ENCODE data around the gene HYI. TPM values are rescaled to one million over a fixed set of nuclear protein-coding genes. Genes with fewer than 3 reads are reported as not detected.

The HYI gene
- total and polyA plus RNA-seq, 2 of the 8 experiments (the other 6 are each of a cell fraction or from before 2014, with no cell fraction given), result 14.4 to 17.7 TPM

DNA sequence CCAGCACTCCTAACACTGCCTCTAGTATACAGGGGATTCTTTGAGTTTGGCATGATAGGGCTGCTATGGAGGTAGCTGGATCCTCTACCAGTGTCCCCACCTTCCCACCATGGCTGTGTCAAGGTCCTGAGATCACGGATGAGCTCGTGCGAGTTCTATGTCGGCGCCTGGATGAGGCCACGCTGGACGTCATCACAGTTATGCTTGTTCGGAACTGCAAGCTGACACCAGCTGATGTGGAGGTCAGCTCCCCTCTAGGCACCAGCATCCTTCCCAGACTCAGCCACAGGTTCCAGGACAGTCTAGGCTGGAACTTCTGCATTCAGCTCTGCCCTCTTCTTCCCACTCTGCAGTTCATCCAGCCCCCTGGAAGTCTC is 15.2 kb downstream of the HYI start:
- H3K36me3 ChIP-seq (ENCODE audit: control insufficient read depth in 2 of 4, insufficient read depth in 4 of 4, low read length in 3 of 4), result peaks cover 0 to 11% (median 6%) of the 10 kb centered on the region in 4 experiments; a peak in 5 of 8 replicates
- POLR2A ChIA-PET (ENCODE audit: partially characterized antibody), result interaction anchor here (0.8 to 1.3 kb wide), 5 partner anchors 10 to 31 kb away, joined by 3 to 6 read pairs (median 3); partner anchors contain the start of gene HYI
- DNase-seq (ENCODE audit: low read depth in 1 of 2, low spot score in 2 of 2), result no peak
- H3K79me2 ChIP-seq (ENCODE audit: control insufficient read depth in 1 of 2, insufficient read depth in 2 of 2, low read length in 2 of 2), result no peaks in the 10 kb centered on the region
- CTCF ChIA-PET (ENCODE audit: partially characterized antibody), result interaction anchor here (0.9 to 4.8 kb wide), 4 partner anchors 12 to 180 kb away, joined by 3 to 19 read pairs (median 3); no protein-coding TSS in a partner anchor
- no peaks in the 10 kb centered on the region for H3K79me1 ChIP-seq (ENCODE audit: low read depth, low read length)
- H4K5ac ChIP-seq (ENCODE audit: insufficient read length, low read depth, low read length), result no peak overlapping the region
- H3K23ac ChIP-seq (ENCODE audit: insufficient read length), result no peak overlapping the region
- no peak overlapping the region for H4K91ac ChIP-seq (replicated peaks; ENCODE audit: insufficient read length, low read length)
- no peak for FAIRE-seq
- no peak overlapping the region for H2AFZ ChIP-seq (ENCODE audit: low read length)
- H2BK15ac ChIP-seq (ENCODE audit: low read length), result no peak overlapping the region
- H3K4me3 ChIP-seq (ENCODE audit: extremely low read depth in 1 of 4, insufficient read depth in 2 of 4, low read depth in 3 of 4, low read length in 4 of 4), result no peak overlapping the region
- WGBS, 2 experiments (ENCODE audit: extremely low coverage in 1 of 2, insufficient coverage in 1 of 2, insufficient read length in 1 of 2, insufficient replicate concordance in 2 of 2, low coverage in 1 of 2, low lambda C conversion rate in 2 of 2, missing lambda C conversion rate in 1 of 2), result 98% methylated on average over 8 of the region's 8 CpGs; no CpG with 5 or more reads in 1 of the 2 experiments
- no peaks in the 10 kb centered on the region for H3K9me3 ChIP-seq (ENCODE audit: insufficient read depth in 2 of 2, low read depth in 1 of 2, low read length in 1 of 2)
- no peak for TF ChIP-seq EP300 (IDR thresholded peaks at IDR 0.05; ENCODE audit: borderline replicate concordance in 1 of 2, low read depth in 2 of 2, low read length in 2 of 2)
- TF ChIP-seq, protein P1, sequence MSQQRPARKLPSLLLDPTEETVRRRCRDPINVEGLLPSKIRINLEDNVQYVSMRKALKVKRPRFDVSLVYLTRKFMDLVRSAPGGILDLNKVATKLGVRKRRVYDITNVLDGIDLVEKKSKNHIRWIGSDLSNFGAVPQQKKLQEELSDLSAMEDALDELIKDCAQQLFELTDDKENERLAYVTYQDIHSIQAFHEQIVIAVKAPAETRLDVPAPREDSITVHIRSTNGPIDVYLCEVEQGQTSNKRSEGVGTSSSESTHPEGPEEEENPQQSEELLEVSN (IDR thresholded peaks at IDR 0.05), result no peak
- TF ChIP-seq TCF12 (IDR thresholded peaks at IDR 0.05; ENCODE audit: low read depth, low read length), result no peak
- TF ChIP-seq JUN (IDR thresholded peaks at IDR 0.05; ENCODE audit: low read depth, low read length), result no peak
- TF ChIP-seq SUZ12 (IDR thresholded peaks at IDR 0.05; ENCODE audit: low read length), result no peak
- TF ChIP-seq GTF2F1 (IDR thresholded peaks at IDR 0.05; ENCODE audit: borderline replicate concordance, low read depth, low read length), result no peak
- TF ChIP-seq TAF7 (optimal IDR thresholded peaks at IDR 0.05; ENCODE audit: borderline replicate concordance, low read depth, low read length), result no peak
- no peak for TF ChIP-seq BRCA1 (IDR thresholded peaks at IDR 0.05; ENCODE audit: low read depth, low read length)
- TF ChIP-seq KDM1A (IDR thresholded peaks at IDR 0.05; ENCODE audit: borderline replicate concordance, low read length), result no peak
- no peak for TF ChIP-seq YY1 (IDR thresholded peaks at IDR 0.05; ENCODE audit: low read depth, low read length)
- no peak for TF ChIP-seq SIX5 (IDR thresholded peaks at IDR 0.05; ENCODE audit: low read depth, low read length)
- no peak for TF ChIP-seq BACH1 (IDR thresholded peaks at IDR 0.05; ENCODE audit: low read length)
- TF ChIP-seq KDM4A (IDR thresholded peaks at IDR 0.05; ENCODE audit: low read depth, low read length, severe bottlenecking), result no peak
- no peak for TF ChIP-seq BCL11A (IDR thresholded peaks at IDR 0.05; ENCODE audit: low read depth in 2 of 2, low read length in 2 of 2)
- no peak overlapping the region for H3K4me2 ChIP-seq (ENCODE audit: insufficient read depth in 1 of 2, low read depth in 2 of 2, low read length in 2 of 2)
- no peaks in the 10 kb centered on the region for H3K27me3 ChIP-seq (replicated peaks in 1 of 4; ENCODE audit: control insufficient read depth in 3 of 4, extremely low read depth in 1 of 4, insufficient read depth in 3 of 4, low read length in 3 of 4)
- H4K20me1 ChIP-seq (replicated peaks in 1 of 2; ENCODE audit: control insufficient read depth in 1 of 2, insufficient read depth in 2 of 2, low read length in 2 of 2), result peaks cover 0 to 4% of the 10 kb centered on the region in 2 experiments
- H4K8ac ChIP-seq (ENCODE audit: extremely low read depth, insufficient read depth, low read length), result no peak overlapping the region; the same call in 1 of the 2 replicates
- no peak overlapping the region for H3K14ac ChIP-seq (ENCODE audit: insufficient read length)
- H2BK5ac ChIP-seq (ENCODE audit: low read depth, low read length), result no peak overlapping the region
- H2BK20ac ChIP-seq (ENCODE audit: low read length), result no peak overlapping the region
- H2BK120ac ChIP-seq (replicated peaks; ENCODE audit: low read depth, low read length), result no peak overlapping the region
- H2AK5ac ChIP-seq (ENCODE audit: low read depth, low read length), result no peak overlapping the region
- no peaks in the 10 kb centered on the region for H3K23me2 ChIP-seq (ENCODE audit: low read depth, low read length)
- no peaks in the 10 kb centered on the region for H3K4me1 ChIP-seq (replicated peaks in 1 of 4; ENCODE audit: control insufficient read depth in 3 of 4, insufficient read depth in 4 of 4, low read length in 3 of 4)
- no peak overlapping the region for H3K56ac ChIP-seq (replicated peaks; ENCODE audit: insufficient read length, low read depth, low read length)
- H3K4ac ChIP-seq (replicated peaks; ENCODE audit: insufficient read length, low read depth, low read length), result no peak overlapping the region
- no peak overlapping the region; a peak in 1 of 7 replicates for H3K9ac ChIP-seq (replicated peaks in 1 of 4; ENCODE audit: extremely low read depth in 1 of 4, low read depth in 3 of 4, low read length in 3 of 4)
- no peak overlapping the region for H3K18ac ChIP-seq (ENCODE audit: extremely low read depth, low read length)
- H3K27ac ChIP-seq (ENCODE audit: low read depth, low read length), result no peak overlapping the region
- H2BK12ac ChIP-seq (ENCODE audit: low read depth, low read length), result no peak overlapping the region
